ENCODE measurements around the gene PHF14. TPM values are rescaled to one million over a fixed set of nuclear protein-coding genes. Genes with fewer than 3 reads are reported as not detected.

Gene PHF14
- total RNA-seq, 1 donor from 2014 or later, result 16.4 TPM

DNA sequence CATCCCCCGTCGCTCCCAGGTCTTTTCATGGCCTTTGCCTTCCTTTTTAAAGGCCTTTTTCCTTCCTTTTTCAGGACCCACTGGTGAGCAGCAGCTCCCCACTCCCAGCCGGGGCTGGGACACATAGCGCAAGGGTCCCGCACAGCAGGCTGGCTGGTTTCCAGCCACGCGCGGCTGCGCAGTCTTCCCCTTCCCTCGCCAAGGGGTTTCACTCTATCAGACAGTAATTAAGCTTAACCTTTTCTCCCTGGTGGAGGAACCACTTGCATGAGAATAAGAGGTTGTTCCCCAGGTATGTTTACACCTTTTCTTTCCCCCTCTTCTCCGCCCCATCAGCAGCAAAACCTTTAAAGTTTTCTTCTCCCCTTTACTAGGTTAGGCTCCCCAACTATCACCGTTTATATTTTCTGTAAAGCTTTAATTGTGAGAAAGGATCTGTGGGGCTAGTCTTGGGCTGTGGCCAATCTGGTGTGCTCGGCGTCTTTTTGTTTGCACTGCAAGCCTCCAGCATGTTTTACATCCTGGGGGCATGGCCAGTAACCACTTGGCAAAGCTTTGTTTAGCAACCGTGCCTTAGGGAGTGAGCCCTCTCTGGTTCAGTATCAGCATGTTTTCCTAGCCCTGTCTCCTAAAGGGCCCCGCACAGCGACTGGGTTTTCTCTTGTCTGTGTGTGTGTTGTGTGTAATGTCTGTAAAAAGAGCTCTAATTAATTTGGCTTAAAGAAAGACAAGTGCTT lies 219.6 kb downstream of the PHF14 start:
- intact Hi-C loops (cut with micrococcal nuclease), result no loop called here
- ATAC-seq (peak; percentile 84), DNase-seq (peak; percentile 33)

GRCh38 chr7:11193888-11194287 lies 220.2 kb downstream of the PHF14 start:
- ATAC-seq (no peak), DNase-seq (no peak)
- intact Hi-C loops (cut with micrococcal nuclease), result no loop called here

GRCh38 chr7:11194492-11194891 lies 220.8 kb downstream of the PHF14 start:
- intact Hi-C loops (cut with micrococcal nuclease), result no loop called here
- ATAC-seq (peak; percentile 32), DNase-seq (no peak)

GRCh38 chr7:11195502-11195901 lies 221.8 kb downstream of the PHF14 start:
- DNase-seq (no peak), ATAC-seq (no peak)
- intact Hi-C loops (cut with micrococcal nuclease), result no loop called here

DNA sequence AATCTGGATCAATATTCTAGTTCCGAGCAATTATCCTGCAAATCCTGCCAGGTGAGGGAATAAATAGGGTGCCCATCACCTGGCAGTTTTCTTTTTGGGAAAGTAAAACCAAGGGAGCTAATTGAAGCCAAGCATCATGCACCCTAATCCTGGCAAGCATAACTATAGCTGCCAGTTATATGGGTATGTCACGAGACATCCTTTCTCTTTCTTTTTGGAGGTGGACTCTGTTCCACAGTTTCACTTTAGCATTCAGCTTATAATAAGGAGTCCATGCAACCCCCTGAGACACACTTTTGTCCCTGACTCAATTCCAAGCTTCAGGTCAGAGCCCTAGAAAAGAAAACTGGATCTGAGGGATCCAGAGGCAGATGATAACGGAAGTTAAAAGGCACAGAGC lies 222.5 kb downstream of the PHF14 start:
- DNase-seq (no peak), ATAC-seq (no peak)
- intact Hi-C loops (cut with micrococcal nuclease), result no loop called here

- ATAC-seq, result peak; percentile 66
- DNase-seq, result no peak
- intact Hi-C loops (cut with micrococcal nuclease), result no loop called here
These were observed 229.6 kb downstream of the PHF14 start for GRCh38 chr7:11203224-11203623.

GRCh38 chr7:11203683-11204082 lies 230.0 kb downstream of the PHF14 start:
- ATAC-seq, result peak; percentile 88
- peak; percentile 71 for DNase-seq
- intact Hi-C loops (cut with micrococcal nuclease), result no loop called here

GRCh38 chr7:11206177-11206899 lies 232.7 kb downstream of the PHF14 start:
- DNase-seq (no peak), ATAC-seq (no peak)
- intact Hi-C loops (cut with micrococcal nuclease), result no loop called here

- DNase-seq, result no peak
- intact Hi-C loops (cut with micrococcal nuclease), result no loop called here
- no peak for ATAC-seq
These were observed 233.9 kb downstream of the PHF14 start for GRCh38 chr7:11207565-11207964.

DNA sequence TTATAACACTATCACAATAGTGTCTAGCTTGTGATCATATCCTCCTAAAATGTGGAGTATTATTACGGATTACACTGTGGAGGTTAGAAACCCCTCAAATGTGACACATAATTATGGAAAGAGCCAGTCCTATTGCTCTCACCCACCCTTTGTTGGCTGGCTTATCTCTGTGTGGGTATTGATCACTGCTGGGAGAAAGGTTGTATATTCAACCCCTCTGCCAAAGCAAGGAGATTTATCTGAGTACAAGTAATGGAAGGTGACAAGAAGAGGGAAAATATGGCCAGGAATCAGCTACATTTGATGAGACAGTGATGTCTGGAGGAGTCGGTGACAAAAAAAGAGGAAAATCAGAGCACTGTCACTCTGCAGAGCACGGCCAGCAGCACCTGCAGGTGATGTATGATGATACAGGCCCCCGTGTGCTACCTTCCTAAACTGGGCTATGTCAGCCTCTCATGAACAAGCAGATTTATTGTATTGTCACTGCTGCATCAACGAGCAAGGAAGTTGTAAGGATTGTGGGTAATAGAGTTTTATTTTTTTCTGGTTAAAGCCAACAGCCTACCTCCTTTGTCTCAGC lies 235.3 kb downstream of the PHF14 start:
- no peak for DNase-seq
- intact Hi-C loops (cut with micrococcal nuclease), result no loop called here
- no peak for ATAC-seq

- ATAC-seq (no peak), DNase-seq (no peak)
- intact Hi-C loops (cut with micrococcal nuclease), result no loop called here
These were observed 236.7 kb downstream of the PHF14 start for GRCh38 chr7:11210374-11210773.

GRCh38 chr7:11212080-11212711 lies 238.5 kb downstream of the PHF14 start:
- intact Hi-C loops (cut with micrococcal nuclease), result no loop called here
- peak; percentile 81 for ATAC-seq
- DNase-seq, result no peak

GRCh38 chr7:11212816-11213215 lies 239.1 kb downstream of the PHF14 start:
- intact Hi-C loops (cut with micrococcal nuclease), result no loop called here
- DNase-seq (no peak), ATAC-seq (no peak)

GRCh38 chr7:11213266-11213665 lies 239.6 kb downstream of the PHF14 start:
- DNase-seq (no peak), ATAC-seq (no peak)
- intact Hi-C loops (cut with micrococcal nuclease), result no loop called here

GRCh38 chr7:11216276-11216675 lies 242.6 kb downstream of the PHF14 start:
- no peak for DNase-seq
- intact Hi-C loops (cut with micrococcal nuclease), result no loop called here
- ATAC-seq, result peak; percentile 43

- intact Hi-C loops (cut with micrococcal nuclease), result no loop called here
- no peak for DNase-seq
- ATAC-seq, result no peak
These were observed 244.3 kb downstream of the PHF14 start for GRCh38 chr7:11217848-11218565.

Measured in left ventricle myocardium superior (tissue), 1 donor.